SIG-M5 (cell line): ENCODE results near the gene MTA1.

ENCODE experiments used
- DNase-seq: peaks from one replicate; lab custom pipeline; 2025; lab: John Stamatoyannopoulos, UW

MTA1 gene

GRCh38 chr14:105445901-105446845, 26.5 kb downstream of the MTA1 start:
- DNase-seq, result no peak

- DNase-seq, result no peak
These were observed 27.3 kb downstream of the MTA1 start for GRCh38 chr14:105446971-105447370.

GRCh38 chr14:105447651-105448640, 28.3 kb downstream of the MTA1 start:
- DNase-seq, result no peak

DNA sequence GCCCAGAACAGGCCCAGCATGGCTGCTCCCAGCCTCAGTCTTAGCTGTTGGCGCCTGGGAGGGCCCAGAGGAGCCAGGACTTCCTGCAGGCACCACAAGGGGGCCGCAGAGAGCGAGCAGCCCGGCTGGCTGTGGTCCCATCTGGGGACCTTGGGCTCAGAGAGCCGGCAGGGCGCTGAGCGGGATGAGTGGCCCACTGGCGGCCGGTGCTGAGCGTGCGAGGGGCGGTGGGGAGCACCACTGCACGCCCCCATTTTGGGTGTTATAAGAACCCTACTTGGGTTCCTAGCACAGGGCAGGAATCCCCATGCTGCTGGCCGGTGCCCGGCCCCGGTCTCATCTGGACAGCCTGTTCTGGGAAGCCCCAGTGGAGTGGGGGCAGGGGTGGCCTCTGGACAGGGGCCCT, 29.1 kb downstream of the MTA1 start:
- no peak for DNase-seq

DNA sequence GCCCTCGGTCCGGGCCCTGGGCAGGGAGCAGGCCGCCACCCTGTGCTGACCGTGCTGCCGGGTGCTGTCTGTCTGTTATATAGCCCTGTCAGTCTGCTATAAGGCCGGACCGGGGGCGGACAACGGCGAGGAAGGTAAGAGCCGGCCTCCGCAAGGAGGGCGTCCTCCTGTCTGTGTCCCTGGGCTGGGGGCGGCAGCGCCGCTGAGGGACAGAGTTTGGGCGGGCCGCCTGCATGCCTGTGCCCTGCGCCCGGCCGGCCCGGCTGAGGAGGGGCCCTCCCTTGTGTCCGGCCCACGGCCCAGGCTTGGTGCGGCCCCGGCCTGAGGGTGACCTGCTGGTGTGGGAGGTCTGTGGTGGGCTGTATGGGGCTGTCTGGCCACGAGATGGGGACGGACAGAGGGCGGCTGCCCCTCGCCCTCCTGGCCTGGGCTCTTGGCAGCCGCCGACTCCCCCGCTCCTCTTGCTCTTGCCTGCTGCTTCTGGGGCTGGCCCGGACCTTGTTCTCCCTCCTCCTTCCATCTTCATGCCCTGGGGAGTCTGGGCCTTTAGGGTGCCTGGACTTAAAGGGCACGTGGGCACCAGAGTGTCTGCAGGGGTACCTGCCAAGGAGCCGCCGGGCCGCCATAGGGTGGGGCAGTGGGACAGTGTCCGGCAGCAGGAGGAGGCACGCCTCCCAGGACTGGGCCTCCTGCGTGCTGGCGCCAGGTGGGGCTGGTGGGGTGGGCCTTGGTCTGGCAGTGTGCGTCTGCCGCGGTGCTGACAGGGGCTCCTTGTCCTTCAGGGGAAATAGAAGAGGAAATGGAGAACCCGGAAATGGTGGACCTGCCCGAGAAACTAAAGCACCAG, 29.9 kb downstream of the MTA1 start:
- no peak for DNase-seq

DNA sequence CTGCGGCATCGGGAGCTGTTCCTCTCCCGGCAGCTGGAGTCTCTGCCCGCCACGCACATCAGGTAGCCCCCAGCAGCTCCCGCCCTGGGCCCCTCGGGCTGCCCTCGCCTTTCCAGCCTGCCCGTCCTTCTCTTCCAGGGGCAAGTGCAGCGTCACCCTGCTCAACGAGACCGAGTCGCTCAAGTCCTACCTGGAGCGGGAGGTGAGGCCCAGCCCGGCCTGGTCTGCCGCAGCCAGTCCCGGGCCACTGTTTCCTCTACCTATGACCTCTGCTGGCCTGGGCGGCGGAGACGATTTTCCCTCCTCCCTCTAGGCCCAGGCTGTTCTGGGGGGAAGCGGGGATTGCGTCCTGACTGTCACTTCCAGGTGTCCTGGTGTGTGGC, 30.5 kb downstream of the MTA1 start:
- no peak for DNase-seq

GRCh38 chr14:105450864-105451720, 31.5 kb downstream of the MTA1 start:
- no peak for DNase-seq

DNA sequence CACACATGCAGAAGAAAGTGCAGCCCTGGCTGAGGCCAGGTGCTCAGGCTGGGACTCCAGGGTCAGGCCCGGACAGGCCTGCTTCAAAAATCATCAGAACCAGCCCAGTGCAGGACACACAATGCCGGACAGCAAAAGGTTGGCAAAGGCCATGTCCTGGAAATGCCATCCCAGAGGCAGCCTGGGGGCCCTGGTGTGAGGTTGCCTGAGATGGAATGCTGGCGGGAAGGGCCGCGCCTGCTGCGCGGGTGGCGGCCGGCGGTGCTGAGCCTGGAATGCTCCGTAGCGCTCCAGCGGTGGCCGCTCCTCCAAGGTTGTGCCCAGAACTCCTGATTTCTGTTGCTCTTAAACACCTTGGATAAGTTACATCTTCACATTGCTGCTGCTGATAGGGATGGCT, 33.3 kb downstream of the MTA1 start:
- no peak for DNase-seq

- no peak for DNase-seq
These were observed 34.2 kb downstream of the MTA1 start for GRCh38 chr14:105453847-105454246.

GRCh38 chr14:105455086-105455640, 35.5 kb downstream of the MTA1 start:
- DNase-seq, result no peak

- DNase-seq, result no peak
These were observed 36.4 kb downstream of the MTA1 start for GRCh38 chr14:105455766-105456660.

DNA sequence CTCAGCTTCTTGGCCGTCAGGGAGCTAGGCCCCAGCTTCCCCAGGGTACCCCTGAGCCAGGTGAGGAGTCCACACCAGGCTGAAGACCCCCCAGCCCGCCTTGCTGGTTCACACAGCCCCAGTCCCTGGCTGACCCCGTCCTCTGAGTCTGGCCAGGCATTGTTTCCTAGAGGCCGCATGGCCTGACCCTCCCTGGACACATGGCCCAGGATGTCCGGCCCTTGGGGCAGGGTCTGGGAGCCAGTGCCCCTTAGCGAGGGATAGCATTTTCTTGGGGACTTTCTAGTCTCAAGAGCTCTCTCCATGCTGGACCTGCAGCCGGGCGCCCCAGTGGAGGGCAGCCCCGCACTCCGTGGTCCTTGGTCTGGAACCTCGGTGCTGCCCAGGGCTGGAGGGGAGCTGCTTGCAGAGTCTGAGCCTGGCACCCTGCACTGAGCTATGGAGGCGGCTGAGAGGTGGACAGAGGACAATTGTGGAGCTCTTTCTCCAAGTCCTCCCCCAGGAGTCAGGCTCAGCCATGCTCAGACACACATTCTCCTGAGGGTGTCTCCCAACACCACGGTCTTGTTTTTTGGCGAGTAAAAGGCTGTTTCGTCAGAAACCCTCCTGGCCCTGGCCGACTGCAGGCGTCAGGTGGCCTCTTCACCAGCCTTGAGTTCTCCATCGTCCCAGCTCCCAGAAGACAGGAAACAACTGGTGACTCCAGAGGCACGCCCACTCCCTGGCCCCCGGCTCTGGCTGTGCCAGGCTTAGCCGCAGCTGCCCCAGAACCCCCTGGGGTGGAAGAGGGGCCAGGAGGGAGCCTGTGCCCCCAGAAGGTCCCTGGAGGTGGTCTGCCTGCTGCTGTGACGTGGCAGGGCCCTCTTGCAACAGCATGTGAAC, 37.4 kb downstream of the MTA1 start:
- DNase-seq, result no peak

DNA sequence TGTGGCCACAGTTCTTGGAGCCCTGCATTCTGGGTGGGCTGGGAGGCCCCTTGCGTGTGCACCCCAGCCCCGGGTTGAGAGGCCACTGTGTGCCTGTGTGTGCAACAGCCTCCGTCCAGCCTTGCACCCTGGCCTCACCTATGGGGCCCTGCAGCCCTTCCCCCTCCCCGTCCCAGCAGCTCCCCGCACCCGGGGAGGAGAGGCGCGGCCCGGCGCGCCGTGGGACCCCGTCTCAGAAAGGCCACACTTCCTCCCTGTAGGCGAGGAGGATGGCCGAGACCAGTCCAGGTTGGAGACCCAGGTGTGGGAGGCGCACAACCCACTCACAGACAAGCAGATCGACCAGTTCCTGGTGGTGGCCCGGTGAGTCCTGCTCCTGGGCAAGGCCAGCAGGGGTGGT, 38.4 kb downstream of the MTA1 start:
- no peak for DNase-seq

- no peak for DNase-seq
These were observed 38.9 kb downstream of the MTA1 start for GRCh38 chr14:105458571-105458970.

DNA sequence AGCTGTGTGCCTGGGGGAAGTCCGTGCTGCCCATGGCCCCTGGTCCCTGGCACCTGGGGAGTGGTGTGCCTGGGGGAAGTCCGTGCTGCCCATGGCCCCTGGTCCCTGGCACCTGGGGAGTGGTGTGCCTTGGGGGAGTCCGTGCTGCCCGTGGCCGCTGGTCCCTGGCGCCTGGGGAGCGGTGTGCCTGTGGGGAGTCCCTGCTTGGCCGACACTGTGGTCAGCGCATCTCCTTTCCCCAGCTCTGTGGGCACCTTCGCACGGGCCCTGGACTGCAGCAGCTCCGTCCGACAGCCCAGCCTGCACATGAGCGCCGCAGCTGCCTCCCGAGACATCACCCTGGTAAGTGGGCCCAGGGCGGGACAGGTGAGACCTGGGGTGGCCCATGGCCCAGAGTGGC, 40.5 kb downstream of the MTA1 start:
- no peak for DNase-seq

DNA sequence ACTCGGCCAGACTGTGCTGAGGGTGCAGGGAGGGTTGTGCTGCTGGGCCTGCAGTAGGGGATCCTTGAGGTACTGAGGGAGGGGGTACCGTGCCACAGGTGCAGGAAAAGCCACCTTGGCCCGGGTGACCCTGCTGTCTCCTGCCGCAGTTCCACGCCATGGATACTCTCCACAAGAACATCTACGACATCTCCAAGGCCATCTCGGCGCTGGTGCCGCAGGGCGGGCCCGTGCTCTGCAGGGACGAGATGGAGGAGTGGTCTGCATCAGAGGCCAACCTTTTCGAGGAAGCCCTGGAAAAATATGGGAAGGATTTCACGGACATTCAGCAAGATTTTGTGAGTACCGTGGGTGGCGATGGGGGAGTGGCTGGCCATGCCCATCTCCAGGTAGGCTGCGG, 41.0 kb downstream of the MTA1 start:
- DNase-seq, result no peak

DNA sequence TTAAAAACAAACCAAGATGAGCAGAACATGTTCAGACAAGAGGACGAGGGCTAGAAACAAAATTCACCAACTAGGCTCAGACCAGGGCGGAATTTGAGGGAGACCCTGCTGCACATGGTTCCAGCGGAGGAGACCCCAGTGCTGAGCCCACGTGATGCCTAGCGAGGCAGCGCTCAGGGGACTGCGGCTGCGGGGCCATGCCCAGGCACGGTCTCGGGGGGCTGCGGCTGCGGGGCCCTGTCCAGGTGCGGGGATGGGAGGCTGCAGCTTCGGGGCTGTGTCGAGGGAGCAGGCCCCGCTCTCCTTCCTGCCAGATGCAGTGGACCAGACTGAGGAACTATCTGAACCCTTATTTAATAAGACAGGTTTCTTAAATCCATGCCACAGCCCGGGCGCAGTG, 42.3 kb downstream of the MTA1 start:
- DNase-seq, result no peak

- DNase-seq, result no peak
These were observed 44.9 kb downstream of the MTA1 start for GRCh38 chr14:105464501-105464900.
